ENCODE measurements around the gene BOD1L2.

The BOD1L2 gene

DNA sequence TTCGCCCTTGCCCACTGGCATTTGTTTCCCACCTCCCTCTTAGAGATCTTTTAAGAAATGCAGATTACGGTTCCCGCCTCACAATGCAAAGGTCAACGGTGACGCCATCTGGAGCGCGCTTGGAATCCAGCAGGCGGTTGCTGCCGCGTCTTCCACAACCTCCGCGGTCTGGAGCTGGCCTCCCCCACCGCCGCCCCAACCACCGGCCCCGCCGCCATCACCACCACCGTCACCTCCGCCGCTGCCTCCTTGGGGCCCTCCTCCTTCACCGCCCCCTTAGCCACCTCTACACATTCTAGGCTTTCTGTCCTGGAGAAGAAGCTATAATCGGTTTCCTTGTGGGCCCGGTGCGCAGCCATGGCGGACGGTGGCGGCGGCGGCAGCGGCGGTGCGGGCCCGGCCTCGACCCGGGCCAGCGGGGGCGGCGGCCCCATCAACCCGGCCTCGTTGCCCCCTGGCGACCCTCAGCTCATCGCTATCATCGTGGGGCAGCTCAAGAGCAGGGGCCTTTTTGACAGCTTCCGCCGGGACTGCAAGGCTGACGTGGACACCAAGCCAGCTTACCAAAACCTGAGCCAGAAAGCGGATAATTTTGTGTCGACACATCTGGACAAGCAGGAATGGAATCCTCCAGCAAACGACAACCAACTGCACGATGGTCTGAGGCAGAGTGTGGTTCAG lies at the start of gene BOD1L2:
Gene BOD1L2, plus strand, starts transcription at position 132 of the 681 bp plus-strand sequence. Its CDS starts 226 bp downstream, at position 358.
- no peak for DNase-seq

DNA sequence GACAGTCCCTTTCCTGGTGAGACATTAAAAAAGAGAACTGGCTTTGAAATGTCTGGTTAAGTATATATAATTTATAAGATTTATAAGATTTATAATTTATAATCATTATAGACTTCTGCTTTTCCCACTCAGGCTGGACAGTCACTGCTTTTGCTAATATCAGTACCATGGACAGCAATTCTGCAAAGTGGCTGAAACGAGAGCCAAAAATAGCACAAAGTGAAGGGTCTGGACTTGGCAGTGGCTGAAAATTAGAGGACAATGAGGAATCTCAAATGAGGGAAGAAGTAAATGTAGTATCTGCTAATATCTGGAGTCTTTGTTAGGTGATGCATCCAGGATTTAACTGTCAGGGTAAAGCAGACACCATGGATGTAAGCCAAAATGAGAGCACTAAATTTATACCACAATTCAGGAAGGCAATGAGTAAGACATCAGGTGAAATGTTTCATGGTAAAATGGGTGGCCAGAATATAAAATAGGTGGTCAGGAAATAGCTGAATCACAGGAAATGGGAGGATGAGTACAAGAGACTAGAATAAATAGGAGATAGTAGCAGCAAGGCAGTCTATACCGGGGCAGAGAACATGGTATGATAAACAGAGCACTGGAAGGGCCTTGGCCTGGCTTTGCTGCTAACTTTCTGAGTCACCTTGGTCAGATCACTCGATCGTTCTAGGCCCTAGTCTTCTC lies 39.6 kb upstream of the BOD1L2 start:
- DNase-seq: no peak

DNA sequence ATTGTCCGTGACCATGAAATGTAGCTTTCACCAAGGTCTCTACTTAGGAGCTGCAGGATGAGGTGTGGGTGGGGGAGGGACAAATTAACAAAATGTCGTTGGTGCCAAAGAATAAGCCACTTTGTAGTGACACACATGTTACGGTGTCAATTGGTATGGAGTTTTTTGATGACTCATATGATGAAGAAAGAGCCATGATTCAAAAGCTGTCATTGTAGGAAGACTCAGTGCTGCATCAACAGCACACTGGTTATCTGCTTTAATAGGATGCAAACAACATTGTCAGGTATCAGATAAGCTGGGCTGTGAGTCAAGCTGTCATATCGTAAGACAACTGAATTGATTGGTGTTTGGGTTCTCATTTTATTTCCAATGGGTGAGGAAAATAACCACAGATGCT lies 36.6 kb upstream of the BOD1L2 start:
- DNase-seq: no peak

DNA sequence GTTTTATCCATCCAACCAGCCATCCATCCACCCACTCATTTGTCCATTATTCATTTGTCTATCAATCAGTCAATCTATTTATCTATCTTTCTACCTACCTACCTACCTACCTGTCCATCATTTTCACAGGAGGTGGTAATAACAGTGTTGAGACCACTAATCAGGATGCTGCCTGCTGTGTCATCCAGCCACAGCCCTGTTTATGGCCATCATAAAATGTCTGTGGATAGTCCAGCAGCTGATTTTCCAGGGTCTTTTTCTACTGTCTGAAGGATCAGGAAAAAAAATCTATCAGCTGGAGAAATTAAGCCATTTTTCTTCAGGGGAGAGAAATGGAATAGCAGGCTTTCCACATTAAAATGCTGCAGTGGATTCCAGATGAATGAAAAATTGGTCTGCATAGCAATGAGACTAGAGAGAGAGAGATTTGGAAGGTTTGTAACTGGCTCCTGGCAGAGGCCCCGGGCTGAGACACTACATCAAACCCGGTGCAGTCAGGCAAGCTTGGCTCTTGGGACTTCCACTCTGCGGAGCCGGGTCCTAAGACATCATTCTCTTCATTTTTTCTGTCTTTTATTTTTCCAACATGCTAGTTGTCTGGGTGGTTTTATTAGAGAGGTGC lies 33.0 kb upstream of the BOD1L2 start:
- DNase-seq: no peak

DNA sequence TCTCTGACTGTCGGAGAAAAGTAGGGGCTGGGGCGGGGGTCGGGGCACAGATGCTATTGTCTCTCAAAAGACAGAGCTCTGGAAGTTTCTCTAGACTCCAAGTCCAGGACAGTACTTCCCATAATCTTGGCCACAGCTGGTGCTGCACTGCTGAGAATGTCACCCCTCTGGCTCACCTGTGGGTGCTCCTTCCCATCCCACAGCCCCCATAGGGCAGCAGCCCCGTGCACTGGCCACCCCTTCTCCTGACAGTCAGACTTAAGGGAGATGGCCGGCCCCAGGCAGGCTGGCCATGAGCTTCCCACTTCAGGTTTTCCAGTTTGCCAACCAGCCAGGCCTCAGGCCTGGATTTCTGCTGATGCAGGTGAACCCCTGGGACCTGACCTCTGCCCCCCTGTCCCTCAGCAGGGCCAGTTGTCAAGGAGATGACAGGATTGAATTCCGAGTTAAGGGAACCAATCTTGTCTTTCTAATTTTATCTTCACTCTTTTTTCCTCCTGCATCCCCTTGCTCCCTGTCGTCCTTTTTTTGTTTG lies 30.2 kb upstream of the BOD1L2 start:
- DNase-seq: no peak

DNA sequence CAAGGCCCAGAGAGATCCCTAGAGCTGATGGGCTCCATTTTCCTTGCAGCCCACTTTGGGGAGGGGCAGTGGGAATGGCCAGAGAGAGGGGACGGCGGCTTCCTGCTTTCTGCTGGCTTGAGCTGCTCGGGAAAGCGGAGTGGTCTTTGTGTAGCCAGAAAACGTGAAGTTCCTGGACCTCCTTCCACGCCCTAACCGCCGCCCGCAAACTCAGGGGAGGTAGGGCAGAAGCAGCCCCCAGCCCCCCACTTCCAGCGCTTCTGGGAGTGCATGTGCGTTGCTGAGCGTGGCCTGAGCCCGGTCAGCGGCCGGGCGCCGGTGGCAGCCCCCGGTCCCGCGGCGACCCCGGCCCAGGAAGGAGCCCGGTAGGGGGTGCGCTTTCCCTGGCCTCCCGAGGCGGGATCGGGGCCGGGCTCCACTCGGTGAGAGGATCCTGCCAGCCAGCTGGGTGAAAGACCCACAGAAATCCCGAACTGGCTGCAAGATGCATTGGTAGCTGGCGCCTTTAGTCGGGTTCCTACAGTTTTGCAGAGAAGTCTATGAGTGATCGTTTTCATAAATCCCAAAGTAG lies 25.3 kb upstream of the BOD1L2 start:
- DNase-seq: no peak

DNA sequence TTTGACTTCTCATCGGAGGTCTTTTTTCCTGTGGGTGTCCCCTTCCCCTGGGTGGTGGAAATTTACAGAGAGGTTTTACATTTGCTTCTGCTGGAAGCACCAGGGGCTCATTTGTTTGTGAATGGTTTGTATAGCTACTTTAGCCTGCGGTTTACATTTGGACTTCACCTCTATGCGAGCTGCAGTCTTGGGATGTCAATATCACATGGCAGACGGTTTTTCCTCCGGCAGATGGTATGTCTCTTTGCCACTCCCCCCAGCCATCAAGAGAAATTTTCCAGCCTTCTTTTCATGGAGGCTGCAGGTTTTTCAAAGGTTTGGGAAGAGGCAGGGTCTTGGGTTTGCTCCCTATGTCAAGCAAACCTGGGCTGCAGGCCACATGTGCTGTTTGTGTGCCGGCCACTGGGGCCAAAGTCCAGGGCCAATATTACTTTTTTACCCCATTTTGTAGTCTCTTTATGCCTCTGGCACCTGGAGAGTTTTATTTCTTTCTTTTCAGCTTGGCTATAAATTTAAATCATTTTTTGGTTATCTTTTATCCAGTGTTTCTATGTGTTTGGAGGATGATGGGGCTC lies 23.9 kb upstream of the BOD1L2 start:
- no peak for DNase-seq

DNA sequence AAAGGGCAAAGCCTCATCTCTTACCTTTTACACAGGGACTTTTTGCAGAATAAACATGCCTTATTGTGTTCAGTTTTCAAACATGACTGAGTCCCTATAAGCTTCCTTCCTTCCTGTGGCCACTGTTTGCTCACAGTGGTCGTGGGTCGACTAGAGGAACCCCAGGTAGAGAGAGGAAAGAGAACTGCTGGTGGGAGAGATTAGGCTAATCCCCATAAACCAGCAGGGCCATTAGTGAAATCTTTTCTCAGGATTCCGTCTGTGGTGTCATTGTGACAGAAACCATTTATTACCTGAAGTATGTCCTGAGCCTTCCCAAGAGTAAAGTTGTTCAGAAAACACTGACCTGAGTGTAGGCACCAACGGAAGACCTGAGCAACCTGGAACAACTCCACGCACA lies 21.3 kb upstream of the BOD1L2 start:
- no peak for DNase-seq

DNA sequence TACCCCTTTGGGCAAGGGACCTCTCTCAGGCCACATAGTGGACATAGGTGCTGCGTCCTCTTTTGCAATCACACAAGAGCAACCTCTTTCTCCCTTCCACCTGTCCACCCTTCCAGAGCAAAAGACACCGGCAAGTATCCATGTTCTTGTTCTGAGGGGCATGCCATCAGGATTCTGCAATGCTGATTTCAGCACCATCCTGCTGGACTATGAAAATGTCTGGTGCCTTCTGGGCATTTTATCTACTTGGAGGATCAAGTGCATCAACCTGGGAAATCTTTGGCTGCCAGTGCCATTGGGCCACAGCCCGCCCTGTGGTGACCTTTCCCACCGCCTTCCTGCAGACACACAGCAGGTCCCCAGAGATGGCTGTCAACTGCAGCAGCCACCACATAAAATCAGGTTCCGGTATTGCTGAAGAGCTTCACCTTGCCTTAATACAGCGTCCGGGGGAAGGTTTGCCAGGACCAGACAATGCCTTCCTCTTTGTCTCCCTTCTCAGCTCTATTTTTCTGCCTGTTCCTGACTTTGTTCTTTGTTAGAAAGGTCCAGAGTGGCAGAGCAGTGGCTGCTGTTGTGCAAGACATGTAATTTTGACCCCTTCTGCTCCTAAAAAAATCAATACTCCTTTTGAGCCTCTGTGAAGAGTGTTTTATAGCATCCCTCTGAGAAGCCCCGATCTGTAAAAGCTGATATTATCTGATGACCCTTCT lies 18.5 kb upstream of the BOD1L2 start:
- no peak for DNase-seq

DNA sequence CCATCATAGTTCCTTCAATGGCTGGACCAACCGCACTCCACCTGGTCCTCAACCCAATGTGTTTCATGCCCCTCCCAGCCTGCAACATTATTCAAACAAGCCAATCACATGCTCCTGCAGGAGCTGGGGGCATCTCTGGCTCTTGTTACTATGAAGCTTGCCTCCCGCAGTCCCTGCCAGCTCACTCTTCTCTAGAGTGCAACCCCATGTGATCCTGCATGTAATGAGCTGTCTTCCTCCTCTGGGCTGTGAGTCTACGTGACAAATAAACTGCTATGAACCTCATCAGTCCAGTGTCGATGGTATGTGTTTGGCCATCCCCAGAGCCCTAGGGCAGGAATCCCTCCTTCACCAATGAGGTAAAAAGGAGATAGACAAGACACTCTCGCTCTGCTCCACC lies 15.8 kb upstream of the BOD1L2 start:
- DNase-seq: no peak

DNA sequence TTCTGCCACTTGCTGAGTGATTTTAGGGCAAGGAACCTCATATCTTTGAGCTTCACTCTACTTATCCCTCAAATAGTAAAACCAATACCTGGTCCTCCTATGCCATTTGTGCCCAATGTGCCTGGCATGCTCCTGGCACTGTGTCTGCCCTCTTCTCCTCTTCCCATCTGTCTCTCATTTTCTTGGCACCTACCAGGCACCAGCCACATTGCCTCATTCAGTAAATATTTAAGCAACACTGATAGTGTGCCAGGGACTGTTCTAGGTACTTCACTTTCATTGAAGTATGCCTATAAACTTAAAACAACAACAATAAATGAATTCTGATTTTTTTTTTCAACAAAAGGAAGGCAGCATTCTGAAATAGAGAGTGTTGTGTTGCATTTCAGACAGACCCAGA lies 15.1 kb upstream of the BOD1L2 start:
- DNase-seq: no peak

DNA sequence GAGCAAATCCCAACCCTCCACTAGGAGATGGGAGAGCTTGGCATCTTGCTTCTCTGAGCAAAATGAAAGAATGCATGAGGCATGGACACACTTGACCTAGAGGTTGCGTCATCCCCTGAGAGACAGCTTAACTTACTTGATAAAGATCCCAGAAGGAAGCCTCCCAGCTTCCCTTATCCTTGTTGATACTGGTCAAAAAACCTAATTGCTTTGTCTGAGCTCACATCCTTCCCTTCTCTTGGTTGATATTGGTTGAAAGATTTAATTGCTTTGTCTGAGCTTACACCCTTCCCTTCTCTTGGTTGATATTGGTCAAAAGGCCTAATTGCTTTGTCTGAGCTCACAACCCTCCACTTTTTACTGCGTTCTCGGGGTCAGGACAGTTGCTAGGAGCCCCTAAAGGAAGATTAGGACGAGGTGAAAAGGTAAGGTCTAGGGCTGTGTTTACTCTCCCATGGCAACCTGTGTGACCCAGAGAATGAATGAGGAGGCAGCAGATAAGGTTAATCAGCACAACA lies 12.2 kb upstream of the BOD1L2 start:
- DNase-seq: no peak

DNA sequence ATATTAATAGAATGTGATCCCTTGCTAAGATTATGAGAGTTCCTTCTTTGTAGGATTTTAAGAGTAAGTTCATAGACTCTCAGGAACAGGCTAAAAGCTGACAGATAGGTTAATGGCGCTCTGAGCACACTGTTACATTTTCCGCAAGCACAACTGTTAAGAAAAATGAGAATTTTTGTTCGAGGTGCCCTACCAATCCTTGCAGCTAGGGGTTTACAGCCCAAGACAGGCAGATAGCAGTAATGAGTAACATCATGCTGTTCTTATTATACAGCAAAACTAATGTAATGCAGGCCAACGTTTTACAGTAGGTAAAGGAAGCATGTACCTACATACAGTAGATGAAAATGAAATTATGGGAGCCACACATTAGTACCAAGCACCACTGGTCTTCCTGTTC lies 11.2 kb upstream of the BOD1L2 start:
- no peak for DNase-seq

DNA sequence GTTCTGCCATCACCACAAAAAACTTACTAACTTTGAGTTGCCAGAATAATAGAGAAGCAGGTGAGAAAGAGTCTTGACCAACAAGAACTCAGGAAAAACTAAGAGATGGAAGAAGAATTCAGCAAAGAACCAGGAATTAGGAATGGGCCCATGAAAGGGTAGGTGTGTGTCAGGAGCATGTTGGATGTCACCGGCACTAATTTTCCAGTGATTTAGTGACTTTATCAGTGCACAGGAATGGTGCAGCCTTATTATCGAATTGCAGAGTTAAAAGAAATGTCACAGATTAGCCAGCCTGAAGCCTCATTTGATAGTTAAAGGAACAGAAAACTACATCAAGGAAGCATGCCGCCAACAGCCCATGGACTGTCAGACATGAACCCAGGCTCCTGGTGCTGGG lies 9.0 kb upstream of the BOD1L2 start:
- no peak for DNase-seq

DNA sequence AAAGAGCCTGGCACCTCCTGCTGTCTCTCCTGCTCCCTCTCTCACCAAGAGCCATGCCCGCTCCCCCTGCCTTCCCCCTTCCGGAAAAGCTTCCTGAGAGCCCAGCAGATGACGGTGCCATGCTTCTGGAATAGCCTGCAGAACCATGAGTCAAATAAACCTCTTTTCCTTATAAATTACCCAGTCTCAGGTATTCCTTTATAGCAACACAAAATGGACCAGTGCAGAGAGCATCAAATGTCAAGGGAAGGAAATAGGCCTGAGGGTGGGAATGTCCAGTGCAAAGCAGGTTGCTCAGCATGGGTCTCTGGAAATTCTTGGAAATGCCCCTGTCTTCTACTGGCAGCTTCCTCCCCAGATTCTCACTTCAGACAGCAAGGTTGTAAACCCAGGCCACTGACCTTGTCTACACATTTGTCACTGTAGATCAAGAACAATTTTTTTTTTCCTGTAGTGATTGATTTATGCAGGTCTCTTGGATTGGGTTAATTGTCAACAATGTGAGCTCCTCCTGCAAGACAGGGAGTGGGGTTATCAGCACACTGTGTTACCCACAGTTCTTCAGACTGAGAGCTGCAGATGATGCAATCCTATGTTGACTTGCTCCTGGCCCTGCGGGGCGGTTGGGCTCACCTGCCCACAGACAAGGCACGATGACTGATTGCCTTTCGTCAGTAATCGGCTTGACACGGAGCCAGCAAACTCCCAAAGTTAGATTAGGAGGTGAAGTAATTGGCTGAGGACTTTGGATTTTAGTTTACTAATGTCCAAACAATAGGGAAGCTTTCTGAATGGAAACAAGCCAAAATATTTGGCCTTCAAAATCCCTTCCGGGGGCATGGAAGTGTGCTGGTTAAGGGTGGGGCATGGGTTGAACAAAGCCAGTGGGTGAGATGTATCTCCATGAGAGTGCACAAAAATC lies 5.4 kb upstream of the BOD1L2 start:
- DNase-seq: peak in 1 of 2 experiments; percentile 63

DNA sequence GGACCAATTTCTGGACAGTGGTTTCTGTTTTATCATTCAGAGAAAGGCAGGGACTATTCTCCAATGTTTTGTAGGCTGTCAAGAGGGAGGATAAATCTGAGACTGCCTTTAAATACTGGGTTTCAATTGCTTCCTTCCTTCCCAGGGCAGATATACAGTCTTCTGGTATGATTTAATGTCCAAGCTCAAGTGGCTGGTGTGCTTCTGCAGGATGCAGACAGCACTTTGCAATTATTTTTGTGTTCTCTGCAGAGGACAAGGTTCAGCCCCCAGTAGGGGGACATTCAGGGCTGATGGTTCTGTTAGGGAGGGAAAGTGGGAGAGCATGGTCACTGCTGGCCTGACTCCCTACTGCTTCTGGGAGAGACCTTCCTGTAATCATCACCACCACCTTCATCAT lies 4.6 kb upstream of the BOD1L2 start:
- no peak for DNase-seq

DNA sequence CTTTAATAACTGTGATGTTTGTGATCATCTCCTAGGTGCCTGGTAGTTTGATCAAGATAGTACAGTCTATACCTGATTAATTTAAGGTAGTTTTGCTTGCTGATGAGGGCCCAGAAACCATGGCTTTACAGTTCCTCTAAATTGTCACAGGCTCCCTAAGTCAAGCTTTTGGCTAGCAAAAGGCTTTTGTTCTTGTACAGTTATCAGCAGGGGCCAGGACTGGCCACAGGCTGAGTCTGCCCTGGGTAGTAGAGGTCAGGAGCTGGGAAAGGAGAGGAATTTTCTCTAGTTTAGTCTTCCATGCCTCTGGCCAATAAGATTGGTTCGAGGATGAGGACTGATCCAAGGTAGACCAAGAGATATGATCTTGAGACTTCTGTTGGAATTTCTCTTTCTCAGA lies 3.6 kb upstream of the BOD1L2 start:
- DNase-seq: no peak

DNA sequence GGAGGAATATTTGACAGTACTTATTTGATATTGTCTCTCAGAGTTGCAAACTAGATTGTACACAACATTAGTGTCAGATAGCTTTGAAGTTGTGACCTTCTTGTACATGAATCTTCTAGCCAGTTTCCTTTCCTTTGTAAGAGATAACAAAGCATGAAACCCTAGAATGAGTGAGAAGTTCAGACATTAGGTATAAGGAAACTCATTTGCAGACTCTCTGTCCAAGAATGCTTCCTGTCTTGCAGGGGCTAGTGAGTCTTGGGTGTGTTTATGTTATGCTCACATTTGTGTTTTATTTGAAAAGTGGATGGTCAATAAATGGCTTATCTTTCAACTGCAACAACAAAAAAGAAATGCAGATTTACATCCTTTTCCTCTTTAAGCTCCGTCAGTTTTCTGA lies 1.4 kb downstream of the BOD1L2 start:
- no peak for DNase-seq

DNA sequence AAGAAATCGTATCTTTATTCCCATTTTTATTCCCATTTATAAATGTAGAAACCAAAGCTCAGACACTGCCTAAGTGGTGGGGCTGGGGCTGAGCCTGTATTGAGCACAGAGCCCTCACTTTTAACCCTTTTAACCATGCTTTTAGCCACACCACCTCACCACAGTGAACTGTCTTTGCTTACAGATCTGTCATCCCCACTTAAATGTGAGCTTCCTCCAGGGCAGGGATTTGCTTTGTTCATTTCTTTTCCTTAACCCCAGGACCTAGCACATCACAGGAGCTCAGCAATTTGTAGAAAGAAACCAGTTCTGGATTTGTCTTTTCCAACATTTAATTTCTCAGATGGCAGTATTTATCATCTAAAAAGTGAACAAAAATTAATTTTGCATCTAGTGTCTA lies 2.2 kb downstream of the BOD1L2 start:
- no peak for DNase-seq

DNA sequence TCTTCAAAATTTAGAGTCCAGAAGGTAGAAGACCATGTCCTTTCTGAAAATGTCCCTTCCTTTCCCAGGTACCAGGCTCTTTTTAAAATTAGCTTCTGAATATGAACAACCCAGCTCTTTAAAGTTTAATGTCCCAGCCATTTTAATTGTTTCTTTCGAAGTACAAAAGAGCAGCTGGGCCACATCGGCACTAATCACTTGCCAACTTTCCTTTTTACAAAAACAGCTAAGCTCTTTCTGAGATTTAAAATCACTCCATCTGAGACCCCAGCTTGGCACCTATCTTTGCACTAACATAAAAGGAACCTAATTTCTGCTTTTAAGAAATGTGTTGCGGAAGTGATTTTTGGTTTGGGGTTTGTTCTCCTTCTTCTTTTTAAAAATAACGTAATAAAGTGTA lies 2.6 kb downstream of the BOD1L2 start:
- DNase-seq: no peak

DNA sequence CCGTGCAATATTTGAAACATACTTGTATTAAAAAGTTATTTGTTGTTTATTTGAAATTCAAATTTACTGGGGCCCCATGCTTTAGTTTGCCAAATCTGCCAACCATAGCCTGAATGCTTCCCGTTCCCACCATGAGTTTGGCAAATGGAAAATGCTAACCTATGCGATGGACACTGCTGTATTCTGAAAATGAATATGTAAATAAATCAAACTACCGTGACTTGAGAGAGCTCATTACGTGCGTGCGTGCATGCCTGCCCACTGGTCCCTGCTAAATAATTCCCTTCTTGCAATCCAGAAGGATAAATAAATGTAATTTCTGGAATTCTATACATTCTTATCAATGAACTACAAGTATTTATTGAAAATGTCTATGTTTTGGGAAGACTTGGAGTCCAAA lies 3.2 kb downstream of the BOD1L2 start:
- DNase-seq: peak in 1 of 2 experiments; percentile 27

Measured in NCI-H2081 (cell line).